MCF 10A (cell line): ENCODE results near the gene GPR137B. TPM values are rescaled to one million over a fixed set of nuclear protein-coding genes. Genes with fewer than 3 reads are reported as not detected.
A peak's percentile ranks its signal among the peaks of the same experiment; 100 is the strongest.

Experiments
- BruUV-seq: library from RNA; stranded (reverse); fragments of 400-500 nt; replicated peaks from 2 replicates; lab custom pipeline; 2021; lab: Mats Ljungman, UMichigan
- CTCF ChIA-PET: fragments of 300-600 bp; sonication (Branson Sonifier 250); formaldehyde crosslinking; extraction: SDS; loops from one replicate; lab custom pipeline; 2021; ENCODE audit warnings: antibody characterized with exemption, inconsistent platforms; lab: Yijun Ruan, JAX
- POLR2A ChIA-PET: fragments of 300-600, 350-650 bp; sonication (Branson Sonifier 250); formaldehyde crosslinking; extraction: SDS; loops from one replicate; lab custom pipeline; 2020; ENCODE audit warnings: antibody characterized with exemption, inconsistent platforms; lab: Yijun Ruan, JAX
- DNase-seq: peaks from one replicate; pipeline ENCODE4 v3.0.0-alpha.2; 2018; ENCODE audit not compliant: unreplicated experiment
- H3K27ac Mint-ChIP-seq: one replicate; pipeline ENCODE4 v1.8.0; 2022; ENCODE audit warnings: mild to moderate bottlenecking, low read depth, mixed read lengths; ENCODE audit not compliant: unreplicated experiment
- H3K27me3 Mint-ChIP-seq: one replicate; pipeline ENCODE4 v1.8.0; 2022; ENCODE audit warnings: mixed read lengths; ENCODE audit not compliant: insufficient read depth, unreplicated experiment
- H3K36me3 Mint-ChIP-seq: one replicate; pipeline ENCODE4 v1.8.0; 2022; ENCODE audit warnings: mild to moderate bottlenecking, moderate library complexity, mixed read lengths; ENCODE audit not compliant: insufficient read depth, unreplicated experiment
- H3K4me1 Mint-ChIP-seq: one replicate; pipeline ENCODE4 v1.8.0; 2022; ENCODE audit warnings: mixed read lengths; ENCODE audit not compliant: insufficient read depth, unreplicated experiment
- H3K4me3 Mint-ChIP-seq: one replicate; pipeline ENCODE4 v1.8.0; 2022; ENCODE audit warnings: mild to moderate bottlenecking, moderate library complexity, mixed read lengths; ENCODE audit not compliant: unreplicated experiment
- H3K9me3 Mint-ChIP-seq: one replicate; pipeline ENCODE4 v1.8.0; 2022; ENCODE audit warnings: mixed read lengths; ENCODE audit not compliant: unreplicated experiment
- CTCF ChIP-seq: fragments of 200-600 bp; IDR thresholded peaks from one replicate; pipeline ENCODE4 v1.8.0; 2022; ENCODE audit warnings: antibody characterized with exemption, mild to moderate bottlenecking; ENCODE audit not compliant: unreplicated experiment
- intact Hi-C: fragments of 100-400 bp; cut with micrococcal nuclease; formaldehyde crosslinking; loops from 2 replicates; pipeline ENCODE4 v1.14.1; 2022
- total RNA-seq: library from RNA; stranded (reverse); gene quantifications from 2 replicates; pipeline ENCODE4 v1.2.3, GENCODE V29; 2022

The GPR137B gene
- total RNA-seq, 1 experiment from 2014 or later, result 8.4 TPM

GRCh38 chr1:236235116-236235515 lies 92.8 kb downstream of the GPR137B start:
- H3K27me3 Mint-ChIP-seq, result no peaks in the 10 kb centered on the region
- ChIA-PET CTCF (no interaction called here), POLR2A (no interaction called here)
- H3K4me1 Mint-ChIP-seq, result peaks cover 5% of the 10 kb centered on the region
- peak; percentile 19 for DNase-seq
- no peaks in the 10 kb centered on the region for H3K9me3 Mint-ChIP-seq
- intact Hi-C loops, result no loop called here
- no peak overlapping the region for H3K4me3 Mint-ChIP-seq
- no TSS peak for BruUV-seq
- peaks cover 6% of the 10 kb centered on the region for H3K36me3 Mint-ChIP-seq
- TF ChIP-seq CTCF, result no peak
- no peak overlapping the region for H3K27ac Mint-ChIP-seq

- H3K4me1 Mint-ChIP-seq, result peaks cover 5% of the 10 kb centered on the region
- no peaks in the 10 kb centered on the region for H3K27me3 Mint-ChIP-seq
- BruUV-seq, result no TSS peak
- H3K27ac Mint-ChIP-seq, result no peak overlapping the region
- no peak for DNase-seq
- ChIA-PET POLR2A (interaction anchor here (0.7 to 1.6 kb wide), 2 partner anchors 18 to 20 kb away, joined by 3 to 4 read pairs; no protein-coding TSS in a partner anchor), CTCF (interaction anchor here (0.6 to 1.4 kb wide), 9 partner anchors 8 to 212 kb away, joined by 3 to 5 read pairs (median 3); no protein-coding TSS in a partner anchor)
- no peaks in the 10 kb centered on the region for H3K9me3 Mint-ChIP-seq
- TF ChIP-seq CTCF, result no peak
- no peak overlapping the region for H3K4me3 Mint-ChIP-seq
- intact Hi-C loops, result no loop called here
- peaks cover 6% of the 10 kb centered on the region for H3K36me3 Mint-ChIP-seq
Observed at GRCh38 chr1:236239092-236239585, 96.8 kb downstream of the GPR137B start.

GRCh38 chr1:236240675-236241074 lies 98.3 kb downstream of the GPR137B start:
- intact Hi-C loops, result no loop called here
- CTCF ChIA-PET, result interaction anchor here (0.7 to 0.8 kb wide), 2 partner anchors 170 to 251 kb away, joined by 3 read pairs; no protein-coding TSS in a partner anchor
- no peaks in the 10 kb centered on the region for H3K27me3 Mint-ChIP-seq

GRCh38 chr1:236242568-236242967 lies 100.2 kb downstream of the GPR137B start:
- no peaks in the 10 kb centered on the region for H3K9me3 Mint-ChIP-seq
- no peaks in the 10 kb centered on the region for H3K36me3 Mint-ChIP-seq
- H3K4me1 Mint-ChIP-seq, result no peaks in the 10 kb centered on the region
- no peak overlapping the region for H3K27ac Mint-ChIP-seq
- H3K4me3 Mint-ChIP-seq, result no peak overlapping the region
- CTCF ChIA-PET, result no interaction called here
- POLR2A ChIA-PET, result no interaction called here
- TF ChIP-seq CTCF, result no peak
- BruUV-seq, result no TSS peak
- H3K27me3 Mint-ChIP-seq, result no peaks in the 10 kb centered on the region
- DNase-seq, result no peak
- intact Hi-C loops, result no loop called here

More at GRCh38 chr1:236240675-236241074, 98.3 kb downstream of the GPR137B start:
- no peaks in the 10 kb centered on the region for H3K9me3 Mint-ChIP-seq
- no peak for DNase-seq
- POLR2A ChIA-PET, result interaction anchor here (0.6 kb wide), 1 partner anchor 10 kb away, joined by 3 read pairs; no protein-coding TSS in a partner anchor
- H3K4me3 Mint-ChIP-seq, result no peak overlapping the region
- no TSS peak for BruUV-seq
- peaks cover 6% of the 10 kb centered on the region for H3K36me3 Mint-ChIP-seq
- H3K4me1 Mint-ChIP-seq, result peaks cover 5% of the 10 kb centered on the region
- H3K27ac Mint-ChIP-seq, result no peak overlapping the region
- no peak for TF ChIP-seq CTCF
